Natural killer cell (primary cell): Measurements from ENCODE around the gene TMEM203. TPM values are rescaled to one million over a fixed set of nuclear protein-coding genes. Genes with fewer than 3 reads are reported as not detected.

ENCODE experiments used
- ATAC-seq, 3 donors: fragments of 150-1000 bp in 2 of 3; fragments of 200-7000 bp in 1 of 3; cut with Tn5 transposase; 1 replicate in 1 of 3; 2 replicates in 2 of 3; pipeline ENCODE4 v1.10.0; 2021; ENCODE audit warnings: mild to moderate bottlenecking in 2 of 3, moderate library complexity in 2 of 3
- DNase-seq, 2 donors: peaks; one replicate each; pipeline versions ENCODE4 v3.0.0 to v3.0.0-alpha.2; 2013 to 2021; ENCODE audit warnings: mixed read lengths in 1 of 2
- H3K27ac ChIP-seq: one replicate; pipeline ENCODE4 v1.5.1; 2013; ENCODE audit warnings: mild to moderate bottlenecking, low read length
- H3K27me3 ChIP-seq: one replicate; pipeline ENCODE4 v1.6.1; 2013; ENCODE audit warnings: low read length; ENCODE audit not compliant: control insufficient read depth, insufficient read depth
- H3K36me3 ChIP-seq: one replicate; pipeline ENCODE4 v1.6.1; 2013; ENCODE audit warnings: low read length; ENCODE audit not compliant: control insufficient read depth, insufficient read depth
- H3K4me1 ChIP-seq: one replicate; pipeline ENCODE4 v1.6.1; 2013; ENCODE audit warnings: low read length; ENCODE audit not compliant: control insufficient read depth, insufficient read depth
- H3K4me3 ChIP-seq: one replicate; pipeline ENCODE4 v1.5.1; 2013; ENCODE audit warnings: low read length
- H3K9me3 ChIP-seq: one replicate; pipeline ENCODE4 v1.6.1; 2013; ENCODE audit warnings: low read length; ENCODE audit not compliant: control insufficient read depth, insufficient read depth
- H3K27ac Mint-ChIP-seq, 2 donors: one replicate each; pipeline ENCODE4 v1.8.0; 2022; ENCODE audit warnings: mild to moderate bottlenecking in 2 of 2, mixed read lengths in 2 of 2, moderate library complexity in 1 of 2
- H3K27me3 Mint-ChIP-seq, 2 donors: one replicate each; pipeline ENCODE4 v1.8.0; 2022; ENCODE audit warnings: low read depth in 2 of 2, mixed read lengths in 2 of 2
- H3K36me3 Mint-ChIP-seq: one replicate; pipeline ENCODE4 v1.8.0; 2022; ENCODE audit warnings: mixed read lengths
- H3K4me1 Mint-ChIP-seq, 2 donors: one replicate each; pipeline ENCODE4 v1.8.0; 2022; ENCODE audit warnings: mixed read lengths in 2 of 2
- H3K4me3 Mint-ChIP-seq: one replicate; pipeline ENCODE4 v1.8.0; 2022; ENCODE audit warnings: mild to moderate bottlenecking, moderate library complexity, mixed read lengths
- H3K9me3 Mint-ChIP-seq, 2 donors: one replicate each; pipeline ENCODE4 v1.8.0; 2022; ENCODE audit warnings: mixed read lengths in 2 of 2
- CTCF ChIP-seq: fragments of 200-600 bp; IDR thresholded peaks from one replicate; pipeline ENCODE4 v1.8.0; 2022; ENCODE audit warnings: antibody characterized with exemption
- WGBS: methylation state at CpG from one replicate; pipeline ENCODE4 v1.1.7; 2013; ENCODE audit warnings: missing lambda C conversion rate; ENCODE audit not compliant: insufficient coverage; 5-methylcytosine and 5-hydroxymethylcytosine counted together
- intact Hi-C: fragments of 100-400 bp; cut with micrococcal nuclease; formaldehyde crosslinking; loops from one replicate; pipeline ENCODE4 v1.14.2; 2022
- total RNA-seq, 4 donors: library from RNA; stranded (reverse); fragments of 120-200 nt in 1 of 4; gene quantifications; one replicate each; pipeline versions ENCODE4 v1.2.3 to v1.2.4, GENCODE V29; 2013 to 2022

Gene TMEM203
- total RNA-seq, 3 donors from 2014 or later (not counting 1 experiment from before 2014, with no cell fraction given): 22.1 to 30.5 (median 27.1) TPM

- H3K27ac Mint-ChIP-seq: no peak overlapping the region
- DNase-seq (no peak), ATAC-seq (no peak)
- Histone ChIP-seq H3K4me3 (no peak overlapping the region), H3K9me3 (no peaks in the 10 kb centered on the region), H3K4me1 (peaks cover 41% of the 10 kb centered on the region), H3K36me3 (peaks cover 53% of the 10 kb centered on the region), H3K27me3 (no peaks in the 10 kb centered on the region), H3K27ac (no peak overlapping the region)
- H3K9me3 Mint-ChIP-seq: no peaks in the 10 kb centered on the region
- H3K4me3 Mint-ChIP-seq: no peak overlapping the region
- TF ChIP-seq CTCF: no peak
- no peaks in the 10 kb centered on the region for H3K27me3 Mint-ChIP-seq
- 95% methylated on average over 48 of the region's 48 CpGs for WGBS
- H3K36me3 Mint-ChIP-seq: no peaks in the 10 kb centered on the region
- intact Hi-C loops: no loop called here
- H3K4me1 Mint-ChIP-seq: peaks cover 20 to 36% of the 10 kb centered on the region in 2 donors
Measured at GRCh38 chr9:137184881-137185660, 20.4 kb downstream of the TMEM203 start.

GRCh38 chr9:137183980-137184595 is 21.4 kb downstream of the TMEM203 start:
- Mint-ChIP-seq H3K4me3 (peak overlapping the region; percentile 1), H3K4me1 (peaks cover 17 to 30% of the 10 kb centered on the region in 2 donors), H3K27ac (peak overlapping the region; percentile 37 to 44), H3K36me3 (no peaks in the 10 kb centered on the region), H3K27me3 (no peaks in the 10 kb centered on the region), H3K9me3 (no peaks in the 10 kb centered on the region)
- Histone ChIP-seq H3K9me3 (no peaks in the 10 kb centered on the region), H3K27me3 (no peaks in the 10 kb centered on the region), H3K36me3 (peaks cover 58% of the 10 kb centered on the region), H3K4me3 (no peak overlapping the region), H3K27ac (no peak overlapping the region), H3K4me1 (peaks cover 31% of the 10 kb centered on the region)
- 97% methylated on average over 27 of the region's 27 CpGs for WGBS
- intact Hi-C loops: no loop called here
- no peak for ATAC-seq
- no peak for TF ChIP-seq CTCF
- no peak for DNase-seq

- TF ChIP-seq CTCF: no peak
- no peaks in the 10 kb centered on the region for H3K27me3 Mint-ChIP-seq
- H3K36me3 Mint-ChIP-seq: no peaks in the 10 kb centered on the region
- no peaks in the 10 kb centered on the region for H3K9me3 ChIP-seq
- H3K27ac Mint-ChIP-seq: no peak overlapping the region
- WGBS: 98% methylated on average over 17 of the region's 17 CpGs
- intact Hi-C loops: no loop called here
- DNase-seq (no peak), ATAC-seq (no peak)
- no peaks in the 10 kb centered on the region for H3K9me3 Mint-ChIP-seq
- H3K27me3 ChIP-seq: no peaks in the 10 kb centered on the region
- no peak overlapping the region for H3K4me3 ChIP-seq
- no peak overlapping the region for H3K4me3 Mint-ChIP-seq
- no peak overlapping the region for H3K27ac ChIP-seq
- peaks cover 26% of the 10 kb centered on the region for H3K4me1 ChIP-seq
- H3K36me3 ChIP-seq: peaks cover 70% of the 10 kb centered on the region
- peaks cover 14 to 20% of the 10 kb centered on the region in 2 donors for H3K4me1 Mint-ChIP-seq
Measured at GRCh38 chr9:137182836-137183235, 22.6 kb downstream of the TMEM203 start.
